K562 (cell line): ENCODE results near the gene NR3C2. TPM values are rescaled to one million over a fixed set of nuclear protein-coding genes. Genes with fewer than 3 reads are reported as not detected.

Source experiments
- CGGBP1 ChIP-seq: fragments of 250-450 bp; sonication (Bioruptor Pico); IDR thresholded peaks from 2 replicates; pipeline ENCODE4 v1.9.0; 2021; ENCODE audit warnings: mild to moderate bottlenecking
- CREB3 ChIP-seq: fragments of 450-650 bp; conservative IDR thresholded peaks from 2 replicates; pipeline ENCODE4 v1.6.1; 2016; ENCODE audit warnings: missing genetic modification characterization, low read depth, mild to moderate bottlenecking, missing compliant biosample characterization, moderate library complexity
- ELF4 ChIP-seq: fragments of 450-650 bp; formaldehyde crosslinking; IDR thresholded peaks from 2 replicates; pipeline ENCODE4 v1.4.0; 2022; ENCODE audit warnings: missing genetic modification characterization
- FOXJ3 ChIP-seq: sonication (generic); formaldehyde crosslinking; IDR thresholded peaks from 2 replicates; pipeline ENCODE4 v1.4.0; 2020; ENCODE audit warnings: mild to moderate bottlenecking, missing genetic modification reagents
- GABPB2 ChIP-seq: fragments of 250-450 bp; sonication (Bioruptor Pico); conservative IDR thresholded peaks from 2 replicates; pipeline ENCODE4 v1.5.1; 2021; ENCODE audit warnings: mild to moderate bottlenecking
- HNRNPH1 ChIP-seq: fragments of 200-400 bp; formaldehyde crosslinking; optimal IDR thresholded peaks from 2 replicates; pipeline ENCODE3; 2017; ENCODE audit warnings: low read depth, mild to moderate bottlenecking, low read length, moderate library complexity
- KDM2B ChIP-seq: fragments of 250-450 bp; sonication (Bioruptor Pico); IDR thresholded peaks from 2 replicates; pipeline ENCODE4 v1.8.0; 2021; ENCODE audit warnings: mild to moderate bottlenecking, moderate library complexity
- KDM4B ChIP-seq, 2 experiments: fragments of 450-650 bp in 1 of 2; sonication (generic) in 1 of 2; IDR thresholded peaks; 2 replicates each; pipeline ENCODE4 v1.6.1; 2016 to 2017; ENCODE audit warnings: borderline replicate concordance in 2 of 2, antibody characterized with exemption in 1 of 2, low read depth in 1 of 2, mild to moderate bottlenecking in 1 of 2
- KLF16 ChIP-seq: IDR thresholded peaks from 2 replicates; pipeline ENCODE4 v1.6.1; 2016; ENCODE audit warnings: antibody characterized with exemption
- MNT ChIP-seq, 2 experiments: fragments of 450-650 bp; conservative IDR thresholded peaks; 2 replicates each; pipeline ENCODE4 v1.6.1; 2017; ENCODE audit warnings: mild to moderate bottlenecking in 2 of 2, moderate library complexity in 2 of 2
- MYC ChIP-seq, 2 experiments: fragments of 250-450 bp in 1 of 2; sonication (Bioruptor Pico) in 1 of 2; IDR thresholded peaks; 2 replicates each; pipeline versions ENCODE4 v1.5.1 to v1.6.1; 2012 to 2021; ENCODE audit warnings: low read depth in 2 of 2, borderline replicate concordance in 1 of 2, improper control_type of control experiment in 1 of 2, low read length in 1 of 2, mild to moderate bottlenecking in 1 of 2, moderate library complexity in 1 of 2
- PHF8 ChIP-seq: fragments of 200-600 bp; sonication (generic); IDR thresholded peaks from 2 replicates; pipeline ENCODE4 v1.6.1; 2012; ENCODE audit warnings: mixed run types, mild to moderate bottlenecking, inconsistent platforms, low read length, moderate library complexity, borderline replicate concordance
- RAD51 ChIP-seq: fragments of 450-650 bp; IDR thresholded peaks from 2 replicates; pipeline ENCODE4 v1.7.1; 2016; ENCODE audit warnings: low read depth, mild to moderate bottlenecking, borderline replicate concordance
- RBBP5 ChIP-seq: fragments of 200-600 bp; sonication (generic); IDR thresholded peaks from 2 replicates; pipeline ENCODE4 v1.6.1; 2012; ENCODE audit warnings: borderline replicate concordance, mild to moderate bottlenecking, low read length, control low read depth, inconsistent platforms; ENCODE audit not compliant: insufficient read depth, poor library complexity, severe bottlenecking
- TAF1 ChIP-seq: IDR thresholded peaks from 2 replicates; pipeline ENCODE4 v1.6.1; 2011; ENCODE audit warnings: mild to moderate bottlenecking, low read length, moderate library complexity; ENCODE audit not compliant: insufficient read depth, control insufficient read depth, severe bottlenecking; ENCODE audit errors: extremely low read depth
- TAF9B ChIP-seq: fragments of 450-650 bp; IDR thresholded peaks from 2 replicates; pipeline ENCODE4 v1.6.1; 2018; ENCODE audit warnings: mild to moderate bottlenecking; ENCODE audit not compliant: partially characterized antibody
- TOE1 ChIP-seq, 2 experiments: fragments of 450-650 bp in 1 of 2; sonication (generic) in 1 of 2; formaldehyde crosslinking in 1 of 2; IDR thresholded peaks; 2 replicates each; pipeline versions ENCODE4 v1.7.1 to v1.8.0; 2016 to 2022; ENCODE audit warnings: borderline replicate concordance in 2 of 2, mild to moderate bottlenecking in 2 of 2, antibody characterized with exemption in 1 of 2, inconsistent platforms in 1 of 2, low read depth in 1 of 2, missing genetic modification reagents in 1 of 2, moderate library complexity in 1 of 2
- WHSC1 ChIP-seq: IDR thresholded peaks from one replicate; pipeline ENCODE4 v1.6.1; 2012; ENCODE audit warnings: low read length, control low read depth, inconsistent platforms
- ZNF12 ChIP-seq: sonication (generic); formaldehyde crosslinking; IDR thresholded peaks from 2 replicates; pipeline ENCODE4 v1.4.0; 2020; ENCODE audit warnings: mild to moderate bottlenecking, missing genetic modification reagents
- ZNF395 ChIP-seq: fragments of 200-800 bp; sonication (Bioruptor generic); IDR thresholded peaks from 2 replicates; pipeline ENCODE4 v1.6.1; 2017; ENCODE audit warnings: missing genetic modification characterization, missing compliant biosample characterization
- polyA plus RNA-seq, 8 experiments: library from polyadenylated mRNA; depleted of rRNA in 4 of 8; stranded (reverse) in 5 of 8; unstranded in 3 of 8; fragments of >200 nt; fragmentation: Nextera tagmentation in 2 of 8; fragmentation: Illumina TruSeq in 1 of 8; extraction: Ambion mirVana in 2 of 8; extraction: Trizol in 1 of 8; gene quantifications; 2 replicates each; pipeline versions ENCODE4 v1.2.1 to v1.2.3, GENCODE V29; 2011 to 2014; ENCODE audit warnings: inconsistent platforms in 1 of 8, missing spikeins in 1 of 8
- total RNA-seq, 7 experiments: library from RNA; depleted of rRNA in 6 of 7; stranded (reverse); fragments of >200 nt in 6 of 7; fragmentation: Illumina TruSeq in 2 of 7; extraction: Trizol in 2 of 7; gene quantifications; 2 replicates each; pipeline versions ENCODE4 v1.2.1 to v1.2.3, GENCODE V29; 2011 to 2021; ENCODE audit warnings: low replicate concordance in 1 of 7

The NR3C2 gene
- total and polyA plus RNA-seq, 9 of the 15 experiments (the other 6 are each of a cell fraction or from before 2014, with no cell fraction given): 0.01 to 0.28 (median 0.16) TPM; not detected in 2

- TF ChIP-seq ZNF395 (no peak), CREB3 (tag) (no peak), TOE1 (IDR thresholded peaks at IDR 0.05; ENCODE audit: borderline replicate concordance) (peak; percentile 57; the same call in 1 of the 2 replicates), TOE1 (CRISPR knock-in tag; IDR thresholded peaks at IDR 0.05; ENCODE audit: borderline replicate concordance, low read depth) (no peak), RBBP5 (no peak), FOXJ3 (CRISPR knock-in tag) (no peak), CGGBP1 (CRISPR knock-in tag) (0 out of 2 replicates have a peak, but pooled peaks have one; percentile 55), GABPB2 (CRISPR knock-in tag) (no peak), KDM2B (CRISPR knock-in tag) (0 out of 2 replicates have a peak, but pooled peaks have one; percentile 78), ELF4 (CRISPR knock-in tag) (no peak), KDM4B (IDR thresholded peaks at IDR 0.05; ENCODE audit: borderline replicate concordance in 2 of 2, low read depth in 1 of 2) (0 out of 4 replicates have a peak, but pooled peaks of 1 of the 2 experiments have one; percentile 0), MNT (conservative IDR thresholded peaks at IDR 0.05) (peak in 1 of 2 experiments; percentile 41; a peak in 2 of 4 replicates), WHSC1 (no peak), MYC (IDR thresholded peaks at IDR 0.05; ENCODE audit: low read depth, low read length) (peak; percentile 12; the same call in 1 of the 2 replicates), MYC (CRISPR knock-in tag; IDR thresholded peaks at IDR 0.05; ENCODE audit: borderline replicate concordance, low read depth) (no peak), RAD51 (peak; percentile 84), PHF8 (peak; percentile 92; the same call in 1 of the 2 replicates), KLF16 (no peak), TAF9B (peak; percentile 27), HNRNPH1 (no peak), TAF1 (peak; percentile 50), ZNF12 (CRISPR knock-in tag) (no peak)
Observed at GRCh38 chr4:148441986-148442831, at the start of gene NR3C2 (continued).
